ENCODE results near the gene SLC27A5.

GRCh38 chr19:58536852-58537798 lies 25.3 kb upstream of the SLC27A5 start:
- no peak for TF ChIP-seq CTCF (conservative IDR thresholded peaks at IDR 0.05; ENCODE audit: low read depth in 2 of 2)
- no peak for TF ChIP-seq REST (IDR thresholded peaks at IDR 0.05; ENCODE audit: unreplicated experiment)

Measured in GM23338 (cell line).